H9 (cell line): ENCODE data around the gene SP140L. TPM values are rescaled to one million over a fixed set of nuclear protein-coding genes. Genes with fewer than 3 reads are reported as not detected.
"Not testable (repeated sequence)": the region's sequence is repeated elsewhere in the genome, so short reads cannot be mapped to it uniquely, and the experiment has no call there.

ENCODE experiments used
- DNase-seq: peaks from one replicate; pipeline ENCODE4 v3.0.0-alpha.2; 2017
- H2AFZ ChIP-seq: one replicate; pipeline ENCODE4 v1.6.1; 2013; ENCODE audit warnings: mild to moderate bottlenecking, low read length, control low read depth, moderate library complexity
- H2AK5ac ChIP-seq: 2 replicates; pipeline ENCODE4 v1.6.1; 2013; ENCODE audit warnings: low read length, control low read depth, mixed read lengths; ENCODE audit not compliant: insufficient read length
- H2BK120ac ChIP-seq: one replicate; pipeline ENCODE4 v1.6.1; 2013; ENCODE audit warnings: low read depth, mild to moderate bottlenecking, low read length, control low read depth, inconsistent platforms; ENCODE audit not compliant: poor library complexity, severe bottlenecking
- H2BK12ac ChIP-seq: 2 replicates; pipeline ENCODE4 v1.6.1; 2013; ENCODE audit warnings: low read length, control low read depth, mixed read lengths, low read depth; ENCODE audit not compliant: insufficient read length
- H2BK15ac ChIP-seq: 2 replicates; pipeline ENCODE4 v1.6.1; 2013; ENCODE audit warnings: low read depth, low read length, control low read depth
- H2BK20ac ChIP-seq: one replicate; pipeline ENCODE4 v1.6.1; 2013; ENCODE audit warnings: low read depth, mild to moderate bottlenecking, low read length, control low read depth, inconsistent platforms; ENCODE audit not compliant: poor library complexity, severe bottlenecking
- H2BK5ac ChIP-seq: 2 replicates; pipeline ENCODE4 v1.6.1; 2013; ENCODE audit warnings: low read length, control low read depth, mixed read lengths; ENCODE audit not compliant: insufficient read length
- H3K14ac ChIP-seq: 2 replicates; pipeline ENCODE4 v1.6.1; 2013; ENCODE audit warnings: low read length, control low read depth; ENCODE audit not compliant: insufficient read depth
- H3K18ac ChIP-seq: 2 replicates; pipeline ENCODE4 v1.6.1; 2013; ENCODE audit warnings: low read depth, mild to moderate bottlenecking, mixed read lengths, low read length, control low read depth; ENCODE audit not compliant: insufficient read length
- H3K23ac ChIP-seq: 2 replicates; pipeline ENCODE4 v1.6.1; 2013; ENCODE audit warnings: low read length, control low read depth, mixed read lengths, low read depth; ENCODE audit not compliant: insufficient read length
- H3K23me2 ChIP-seq: 2 replicates; pipeline ENCODE4 v1.6.1; 2013; ENCODE audit warnings: low read depth, mild to moderate bottlenecking, mixed read lengths, low read length, control low read depth; ENCODE audit not compliant: insufficient read length, poor library complexity, severe bottlenecking
- H3K27ac ChIP-seq: 2 replicates; pipeline ENCODE4 v1.5.1; 2013; ENCODE audit warnings: low read length, control low read depth, mixed read lengths, low read depth; ENCODE audit not compliant: insufficient read length
- H3K27me3 ChIP-seq: 2 replicates; pipeline ENCODE4 v1.6.1; 2013; ENCODE audit warnings: low read length, control low read depth, inconsistent platforms; ENCODE audit not compliant: insufficient read depth
- H3K4ac ChIP-seq: 2 replicates; pipeline ENCODE4 v1.6.1; 2013; ENCODE audit warnings: low read depth, mild to moderate bottlenecking, control low read depth, inconsistent platforms, low read length, moderate library complexity
- H3K4me1 ChIP-seq: 2 replicates; pipeline ENCODE4 v1.6.1; 2013; ENCODE audit warnings: low read length, control low read depth, inconsistent platforms; ENCODE audit not compliant: insufficient read depth
- H3K4me2 ChIP-seq: 2 replicates; pipeline ENCODE4 v1.6.1; 2013; ENCODE audit warnings: low read length, control low read depth, mixed read lengths; ENCODE audit not compliant: insufficient read length, insufficient read depth
- H3K56ac ChIP-seq: 2 replicates; pipeline ENCODE4 v1.6.1; 2013; ENCODE audit warnings: low read depth, mild to moderate bottlenecking, mixed read lengths, low read length, control low read depth; ENCODE audit not compliant: insufficient read length
- H3K79me1 ChIP-seq: 2 replicates; pipeline ENCODE4 v1.6.1; 2013; ENCODE audit warnings: low read depth, mild to moderate bottlenecking, moderate library complexity, low read length, control low read depth, inconsistent platforms; ENCODE audit not compliant: insufficient read depth, poor library complexity, severe bottlenecking
- H3K79me2 ChIP-seq: 2 replicates; pipeline ENCODE4 v1.6.1; 2013; ENCODE audit warnings: low read length, control low read depth, inconsistent platforms; ENCODE audit not compliant: insufficient read depth
- H3K9ac ChIP-seq: 2 replicates; pipeline ENCODE4 v1.6.1; 2013; ENCODE audit warnings: low read length, control low read depth, mixed read lengths; ENCODE audit not compliant: insufficient read length; ENCODE audit errors: extremely low read depth
- H3K9me3 ChIP-seq: one replicate; pipeline ENCODE4 v1.6.1; 2013; ENCODE audit warnings: low read depth, low read length, inconsistent platforms; ENCODE audit not compliant: control insufficient read depth
- H3T11ph ChIP-seq: one replicate; pipeline ENCODE4 v1.6.1; 2013; ENCODE audit warnings: mild to moderate bottlenecking, low read length, control low read depth, inconsistent platforms
- H4K20me1 ChIP-seq: one replicate; pipeline ENCODE4 v1.6.1; 2013; ENCODE audit not compliant: control insufficient read depth, insufficient read length, insufficient read depth
- H4K5ac ChIP-seq: 2 replicates; pipeline ENCODE4 v1.6.1; 2013; ENCODE audit warnings: low read depth, mild to moderate bottlenecking, mixed read lengths, low read length, control low read depth; ENCODE audit not compliant: insufficient read length
- H4K8ac ChIP-seq: replicated peaks from 2 replicates; pipeline ENCODE4 v1.6.1; 2013; ENCODE audit warnings: low read length, control low read depth, mixed read lengths, low read depth; ENCODE audit not compliant: insufficient read length
- H4K91ac ChIP-seq: 2 replicates; pipeline ENCODE4 v1.6.1; 2013; ENCODE audit warnings: low read depth, mild to moderate bottlenecking, moderate library complexity, mixed read lengths, low read length, control low read depth; ENCODE audit not compliant: insufficient read length
- H3K27ac Mint-ChIP-seq, 3 experiments: 2 replicates in 2 of 3; 3 replicates in 1 of 3; pipeline ENCODE4 v1.8.0; 2020 to 2021; ENCODE audit warnings: mixed read lengths in 3 of 3, mild to moderate bottlenecking in 1 of 3, moderate library complexity in 1 of 3
- H3K27me3 Mint-ChIP-seq: 2 replicates; pipeline ENCODE4 v1.8.0; 2021; ENCODE audit warnings: low read depth, mild to moderate bottlenecking, moderate library complexity, mixed read lengths
- H3K36me3 Mint-ChIP-seq, 3 experiments: 2 replicates in 2 of 3; 3 replicates in 1 of 3; pipeline ENCODE4 v1.8.0; 2020 to 2021; ENCODE audit warnings: low read depth in 3 of 3, mixed read lengths in 3 of 3; ENCODE audit not compliant: insufficient read depth in 1 of 3
- H3K4me1 Mint-ChIP-seq, 2 experiments: 2 replicates each; pipeline ENCODE4 v1.8.0; 2020; ENCODE audit warnings: mixed read lengths in 2 of 2
- H3K4me3 Mint-ChIP-seq, 2 experiments: 2 replicates in 1 of 2; 3 replicates in 1 of 2; pipeline ENCODE4 v1.8.0; 2020 to 2021; ENCODE audit warnings: mild to moderate bottlenecking in 2 of 2, mixed read lengths in 2 of 2, moderate library complexity in 1 of 2
- H3K9me3 Mint-ChIP-seq, 2 experiments: 2 replicates in 1 of 2; 3 replicates in 1 of 2; pipeline ENCODE4 v1.8.0; 2020; ENCODE audit warnings: mild to moderate bottlenecking in 2 of 2, mixed read lengths in 2 of 2, moderate library complexity in 1 of 2
- WGBS: extraction: QIAGEN DNeasy Blood & Tissue Kit; methylation state at CpG from one replicate; pipeline ENCODE4 v1.1.7; 2013; ENCODE audit warnings: missing lambda C conversion rate, low lambda C conversion rate, mixed read lengths; ENCODE audit not compliant: insufficient read length; ENCODE audit errors: extremely low coverage; 5-methylcytosine and 5-hydroxymethylcytosine counted together
- total RNA-seq: library from RNA; stranded (reverse); gene quantifications from 2 replicates; pipeline ENCODE4 v1.2.1, GENCODE V29; 2021
- TF ChIP-seq, protein P1 (sequence below): fragments of 200-600 bp; sonication (generic); conservative IDR thresholded peaks from 3 replicates; pipeline ENCODE4 v1.8.0; 2021; ENCODE audit warnings: antibody characterized with exemption, mild to moderate bottlenecking

The SP140L gene
- total RNA-seq, 1 experiment from 2014 or later, result 1.3 TPM

DNA sequence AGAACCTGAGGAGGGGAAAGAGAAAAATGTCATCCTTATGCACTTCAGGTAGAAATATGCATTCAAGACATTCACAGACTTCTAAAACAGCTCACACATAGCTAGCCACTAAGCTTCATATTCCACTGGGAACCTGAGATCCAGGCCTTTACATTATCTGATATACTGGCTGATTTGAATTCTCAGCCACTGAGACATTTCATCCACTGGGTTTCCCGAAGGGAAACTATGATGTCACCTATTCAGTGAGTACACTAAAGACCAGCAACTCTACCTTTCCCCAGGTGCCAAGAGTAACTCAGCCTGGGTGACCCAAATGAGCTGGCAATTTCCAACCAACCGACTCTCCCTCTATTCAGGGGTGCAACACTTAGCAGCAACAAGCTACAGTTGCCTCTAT, 67.3 kb downstream of the SP140L start:
- TF ChIP-seq, protein P1, sequence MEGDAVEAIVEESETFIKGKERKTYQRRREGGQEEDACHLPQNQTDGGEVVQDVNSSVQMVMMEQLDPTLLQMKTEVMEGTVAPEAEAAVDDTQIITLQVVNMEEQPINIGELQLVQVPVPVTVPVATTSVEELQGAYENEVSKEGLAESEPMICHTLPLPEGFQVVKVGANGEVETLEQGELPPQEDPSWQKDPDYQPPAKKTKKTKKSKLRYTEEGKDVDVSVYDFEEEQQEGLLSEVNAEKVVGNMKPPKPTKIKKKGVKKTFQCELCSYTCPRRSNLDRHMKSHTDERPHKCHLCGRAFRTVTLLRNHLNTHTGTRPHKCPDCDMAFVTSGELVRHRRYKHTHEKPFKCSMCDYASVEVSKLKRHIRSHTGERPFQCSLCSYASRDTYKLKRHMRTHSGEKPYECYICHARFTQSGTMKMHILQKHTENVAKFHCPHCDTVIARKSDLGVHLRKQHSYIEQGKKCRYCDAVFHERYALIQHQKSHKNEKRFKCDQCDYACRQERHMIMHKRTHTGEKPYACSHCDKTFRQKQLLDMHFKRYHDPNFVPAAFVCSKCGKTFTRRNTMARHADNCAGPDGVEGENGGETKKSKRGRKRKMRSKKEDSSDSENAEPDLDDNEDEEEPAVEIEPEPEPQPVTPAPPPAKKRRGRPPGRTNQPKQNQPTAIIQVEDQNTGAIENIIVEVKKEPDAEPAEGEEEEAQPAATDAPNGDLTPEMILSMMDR, result no peak
- Histone ChIP-seq H3K9ac (no peak overlapping the region), H3K79me2 (no peaks in the 10 kb centered on the region), H3K56ac (no peak overlapping the region), H3K4me1 (no peaks in the 10 kb centered on the region), H3K79me1 (no peaks in the 10 kb centered on the region), H3K27me3 (no peaks in the 10 kb centered on the region), H4K8ac (no peak overlapping the region), H2BK20ac (no peak overlapping the region), H2BK120ac (no peak overlapping the region), H3K4me2 (no peak overlapping the region), H2AK5ac (no peak overlapping the region), H4K91ac (no peak overlapping the region), H3K14ac (no peak overlapping the region), H3K18ac (no peak overlapping the region), H4K20me1 (no peaks in the 10 kb centered on the region), H2BK15ac (no peak overlapping the region), H3K27ac (no peak overlapping the region), H2BK12ac (no peak overlapping the region), H3K4ac (no peak overlapping the region), H4K5ac (no peak overlapping the region), H3K9me3 (no peaks in the 10 kb centered on the region), H2AFZ (no peak overlapping the region), H2BK5ac (no peak overlapping the region), H3K23me2 (no peaks in the 10 kb centered on the region), H3T11ph (no peak overlapping the region), H3K23ac (no peak overlapping the region)
- peaks cover 12 to 16% of the 10 kb centered on the region in 2 experiments; a peak in 3 of 5 replicates for H3K9me3 Mint-ChIP-seq
- no peaks in the 10 kb centered on the region for H3K4me1 Mint-ChIP-seq
- no peaks in the 10 kb centered on the region for H3K27me3 Mint-ChIP-seq
- no peak overlapping the region for H3K4me3 Mint-ChIP-seq
- no CpG with 5 or more reads among the region's 2 CpGs for WGBS
- no peak overlapping the region for H3K27ac Mint-ChIP-seq
- no peaks in the 10 kb centered on the region; a peak in 1 of 7 replicates for H3K36me3 Mint-ChIP-seq
- DNase-seq, result no peak

DNA sequence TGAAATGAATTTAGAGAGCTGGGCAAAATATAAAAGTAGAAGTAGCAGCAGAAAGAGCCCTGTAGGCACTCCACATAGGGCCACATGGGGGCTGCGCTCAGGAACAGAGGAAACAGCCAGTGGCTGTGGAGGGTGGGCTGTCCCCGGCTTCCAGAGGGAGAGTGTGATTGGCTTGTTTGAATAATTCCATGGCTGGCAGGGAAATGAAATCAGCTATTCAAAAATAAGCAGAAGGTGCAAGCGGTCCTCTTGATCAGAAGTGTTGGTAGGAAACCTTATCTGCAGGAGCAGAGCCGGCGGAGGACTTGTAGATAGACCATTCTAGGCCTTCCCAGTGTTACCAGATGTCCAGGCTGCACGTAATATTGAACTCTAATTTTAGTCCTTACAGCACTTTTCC, 71.7 kb downstream of the SP140L start:
- not testable (repeated sequence) for H2AFZ ChIP-seq, H2AK5ac ChIP-seq, H3K4me3 Mint-ChIP-seq, H3K79me1 ChIP-seq, H2BK120ac ChIP-seq, DNase-seq, H3K36me3 Mint-ChIP-seq, H3K79me2 ChIP-seq, H3K27me3 ChIP-seq, H3K9ac ChIP-seq, H3K27me3 Mint-ChIP-seq, H2BK15ac ChIP-seq, H3T11ph ChIP-seq, H3K4me2 ChIP-seq, H2BK20ac ChIP-seq, H4K20me1 ChIP-seq, H3K4ac ChIP-seq, H3K18ac ChIP-seq, H3K9me3 ChIP-seq, H4K5ac ChIP-seq, H3K56ac ChIP-seq, H3K14ac ChIP-seq, H2BK5ac ChIP-seq, H3K27ac ChIP-seq, H3K27ac Mint-ChIP-seq, H3K23me2 ChIP-seq, H2BK12ac ChIP-seq, H4K91ac ChIP-seq, H3K4me1 Mint-ChIP-seq, H3K23ac ChIP-seq, H4K8ac ChIP-seq, H3K4me1 ChIP-seq
- peaks cover 12 to 16% of the 10 kb centered on the region in 2 experiments; a peak in 3 of 5 replicates for H3K9me3 Mint-ChIP-seq
- WGBS, result no CpG with 5 or more reads among the region's 6 CpGs
